ENCODE results near the gene COG3. TPM values are rescaled to one million over a fixed set of nuclear protein-coding genes. Genes with fewer than 3 reads are reported as not detected.

COG3 gene
- 10 to 100 TPM; 22.3 to 57.1 (median 35.4) TPM for total RNA-seq
- polyA plus RNA-seq = 10 to 100 TPM; 21.9 to 70.1 (median 32.7) TPM
- long read RNA-seq, donor 1, full-length matches to known transcripts = 9 of 9 reads
- long read RNA-seq, donor 1, partial matches to known transcripts = 0 of 9 reads
- long read RNA-seq, donor 1, other reads (novel, unspliced or antisense) = 0 of 9 reads
- long read RNA-seq, donor 2, full-length matches to known transcripts = 2 of 2 reads
- long read RNA-seq, donor 2, partial matches to known transcripts = 0 of 2 reads
- long read RNA-seq, donor 2, other reads (novel, unspliced or antisense) = 0 of 2 reads
- long read RNA-seq, donor 3, full-length matches to known transcripts = 8 of 8 reads
- long read RNA-seq, donor 3, partial matches to known transcripts = 0 of 8 reads
- long read RNA-seq, donor 3, other reads (novel, unspliced or antisense) = 0 of 8 reads
- long read RNA-seq, donor 4, full-length matches to known transcripts = 6 of 7 reads
- long read RNA-seq, donor 4, partial matches to known transcripts = 0 of 7 reads
- long read RNA-seq, donor 4, other reads (novel, unspliced or antisense) = 1 of 7 reads
- long read RNA-seq, donor 5, full-length matches to known transcripts = 31 of 42 reads
- long read RNA-seq, donor 5, partial matches to known transcripts = 6 of 42 reads
- long read RNA-seq, donor 5, other reads (novel, unspliced or antisense) = 5 of 42 reads
- long read RNA-seq, donor 6, full-length matches to known transcripts = 5 of 9 reads
- long read RNA-seq, donor 6, partial matches to known transcripts = 2 of 9 reads
- long read RNA-seq, donor 6, other reads (novel, unspliced or antisense) = 2 of 9 reads
- long read RNA-seq, donor 7, partial matches to known transcripts = 0 of 4 reads
- long read RNA-seq, donor 7, other reads (novel, unspliced or antisense) = 0 of 4 reads
- long read RNA-seq, donor 8, full-length matches to known transcripts = 5 of 14 reads
- long read RNA-seq, donor 8, partial matches to known transcripts = 9 of 14 reads
- long read RNA-seq, donor 8, other reads (novel, unspliced or antisense) = 0 of 14 reads
- long read RNA-seq, donor 9, full-length matches to known transcripts = 6 of 6 reads
- long read RNA-seq, donor 9, partial matches to known transcripts = 0 of 6 reads
- long read RNA-seq, donor 9, other reads (novel, unspliced or antisense) = 0 of 6 reads
- long read RNA-seq, donor 10, partial matches to known transcripts = 0 of 2 reads
- long read RNA-seq, donor 10, other reads (novel, unspliced or antisense) = 0 of 2 reads

- peak; percentile 78 to 79 for TF ChIP-seq POLR2A (IDR thresholded peaks at IDR 0.05)
- TF ChIP-seq CTCF (IDR thresholded peaks at IDR 0.05) = peak in 2 of 6 experiments; percentile 2 to 35
- H3K27me3 ChIP-seq = no peaks in the 10 kb centered on the region
- WGBS, 4 donors = 0 to 1% (median 1%) methylated on average over 25 to 63 of the region's 63 CpGs
- H3K36me3 ChIP-seq (replicated peaks in 1 of 2) = no peaks in the 10 kb centered on the region
- H3K27ac ChIP-seq = peak within 1 kb of the TSS; percentile 77 to 92 (median 91)
- H3K4me3 ChIP-seq = peak within 1 kb of the TSS; percentile 44 to 97 (median 80)
- H3K9me3 ChIP-seq (replicated peaks in 1 of 3) = no peaks in the 10 kb centered on the region
- peak; percentile 93 to 98 (median 96) for DNase-seq
- intact Hi-C loops (cut with DNase I) = loop anchor here in 1 of 2 donors (10.0 kb wide), 1 partner anchor 50 kb away; the partner anchor contains the start of gene SLC25A30
- peaks cover 35 to 47% of the 10 kb centered on the region in 2 donors for H3K4me1 ChIP-seq (replicated peaks in 1 of 2)
Observed at GRCh38 chr13:45464687-45465453, at the start of gene COG3. COG3 (plus strand) TSS chr13:45464939; CDS start chr13:45465037, 98 bp downstream.

- WGBS, 4 donors = 76 to 94% (median 85%) methylated on average over 1 of the region's 1 CpG
- no peak for DNase-seq
Observed at GRCh38 chr13:45415112-45415511, 49.6 kb upstream of the COG3 start.

More at GRCh38 chr13:45415112-45415511, 49.6 kb upstream of the COG3 start:
- no peaks in the 10 kb centered on the region for H3K9me3 ChIP-seq (replicated peaks in 1 of 3)
- peak overlapping the region in 4 of 5 donors; percentile 60 to 89 (median 68) for H3K27ac ChIP-seq
- H3K36me3 ChIP-seq (replicated peaks in 1 of 2) = no peaks in the 10 kb centered on the region
- intact Hi-C loops (cut with DNase I) = loop anchor here in 1 of 2 donors (10.0 kb wide), 1 partner anchor 50 kb away; the partner anchor contains the start of gene COG3
- H3K4me3 ChIP-seq = peak overlapping the region in 1 of 4 donors; percentile 43
- no peaks in the 10 kb centered on the region for H3K27me3 ChIP-seq
- peaks cover 11 to 27% of the 10 kb centered on the region in 2 donors for H3K4me1 ChIP-seq (replicated peaks in 1 of 2)
- TF ChIP-seq POLR2A (IDR thresholded peaks at IDR 0.05) = no peak
- TF ChIP-seq CTCF (IDR thresholded peaks at IDR 0.05) = no peak
